Measurements from ENCODE around the gene ERAP2.
"Not testable (repeated sequence)": the region's sequence is repeated elsewhere in the genome, so short reads cannot be mapped to it uniquely, and the experiment has no call there.

Gene ERAP2

GRCh38 chr5:96876292-96876850 is at the start of gene ERAP2:
Gene ERAP2 (plus strand): TSS chr5:96876500. CDS start chr5:96879686, 3,186 bp downstream.
- DNase-seq (ENCODE audit: low read depth): no peak

GRCh38 chr5:96829297-96829696 is 47.0 kb upstream of the ERAP2 start:
- no peak for DNase-seq (ENCODE audit: low read depth)

- DNase-seq (ENCODE audit: low read depth): no peak
Measured at GRCh38 chr5:96834016-96834415, 42.3 kb upstream of the ERAP2 start.

GRCh38 chr5:96835791-96836191 is 40.5 kb upstream of the ERAP2 start:
- no peak for DNase-seq (ENCODE audit: low read depth)

GRCh38 chr5:96836817-96837216 is 39.5 kb upstream of the ERAP2 start:
- no peak for DNase-seq (ENCODE audit: low read depth)

GRCh38 chr5:96837303-96837702 is 39.0 kb upstream of the ERAP2 start:
- no peak for DNase-seq (ENCODE audit: low read depth)

- no peak for DNase-seq (ENCODE audit: low read depth)
Measured at GRCh38 chr5:96838201-96839070, 37.9 kb upstream of the ERAP2 start.

GRCh38 chr5:96839071-96839592 is 37.2 kb upstream of the ERAP2 start:
- no peak for DNase-seq (ENCODE audit: low read depth)

GRCh38 chr5:96841931-96842330 is 34.4 kb upstream of the ERAP2 start:
- DNase-seq (ENCODE audit: low read depth): not testable (repeated sequence)

GRCh38 chr5:96843140-96843539 is 33.2 kb upstream of the ERAP2 start:
- no peak for DNase-seq (ENCODE audit: low read depth)

- no peak for DNase-seq (ENCODE audit: low read depth)
Measured at GRCh38 chr5:96844481-96844990, 31.8 kb upstream of the ERAP2 start.

GRCh38 chr5:96851312-96852062 is 24.8 kb upstream of the ERAP2 start:
- no peak for DNase-seq (ENCODE audit: low read depth)

GRCh38 chr5:96852759-96853158 is 23.5 kb upstream of the ERAP2 start:
- DNase-seq (ENCODE audit: low read depth): no peak

GRCh38 chr5:96854067-96854466 is 22.2 kb upstream of the ERAP2 start:
- no peak for DNase-seq (ENCODE audit: low read depth)

GRCh38 chr5:96855031-96855872 is 21.0 kb upstream of the ERAP2 start:
- no peak for DNase-seq (ENCODE audit: low read depth)

- DNase-seq (ENCODE audit: low read depth): no peak
Measured at GRCh38 chr5:96856371-96856770, 19.9 kb upstream of the ERAP2 start.

GRCh38 chr5:96857454-96857853 is 18.8 kb upstream of the ERAP2 start:
- no peak for DNase-seq (ENCODE audit: low read depth)

GRCh38 chr5:96857924-96858323 is 18.4 kb upstream of the ERAP2 start:
- no peak for DNase-seq (ENCODE audit: low read depth)

- no peak for DNase-seq (ENCODE audit: low read depth)
Measured at GRCh38 chr5:96859375-96859774, 16.9 kb upstream of the ERAP2 start.

- no peak for DNase-seq (ENCODE audit: low read depth)
Measured at GRCh38 chr5:96861076-96861475, 15.2 kb upstream of the ERAP2 start.

- DNase-seq (ENCODE audit: low read depth): no peak
Measured at GRCh38 chr5:96863114-96863513, 13.2 kb upstream of the ERAP2 start.

Measured in stimulated activated CD8-positive, alpha-beta memory T cell treated with anti-CD3 and anti-CD28 coated beads, Interleukin-15, amount 100 ng/mL, for 24 hours (primary cell).